BLaER1 treated with 17β-estradiol and CSF1 and Interleukin-3, amounts not matched to agents 10 nM and 100 nM (cell line): ENCODE data around the gene USP22.
"Not testable (repeated sequence)": the region's sequence is repeated elsewhere in the genome, so short reads cannot be mapped to it uniquely, and the experiment has no call there.

Source experiments
- H3K27ac ChIP-seq, 11 experiments: shearing (Covaris generic); formaldehyde crosslinking; 2 replicates each; pipeline ENCODE4 v1.8.1; 2022
- H3K27me3 ChIP-seq, 11 experiments: shearing (Covaris generic); formaldehyde crosslinking; 2 replicates each; pipeline ENCODE4 v1.8.1; 2022
- H3K36me3 ChIP-seq, 11 experiments: shearing (Covaris generic); formaldehyde crosslinking; 2 replicates each; pipeline ENCODE4 v1.8.1; 2022
- H3K4me1 ChIP-seq, 10 experiments: shearing (Covaris generic); formaldehyde crosslinking; 2 replicates each; pipeline ENCODE4 v1.8.1; 2022
- H3K4me2 ChIP-seq, 11 experiments: shearing (Covaris generic); formaldehyde crosslinking; 2 replicates each; pipeline ENCODE4 v1.8.1; 2022
- H3K4me3 ChIP-seq, 10 experiments: shearing (Covaris generic); formaldehyde crosslinking; 2 replicates each; pipeline ENCODE4 v1.8.1; 2022
- H3K9ac ChIP-seq, 11 experiments: shearing (Covaris generic); formaldehyde crosslinking; 2 replicates each; pipeline ENCODE4 v1.8.1; 2022
- H3K9me3 ChIP-seq, 11 experiments: shearing (Covaris generic); formaldehyde crosslinking; replicated peaks in 1 of 11; 2 replicates each; pipeline ENCODE4 v1.8.1; 2022
- H4K20me1 ChIP-seq, 11 experiments: shearing (Covaris generic); formaldehyde crosslinking; 2 replicates each; pipeline ENCODE4 v1.8.1; 2022
- Cebpa-rat ChIP-seq, 11 experiments: shearing (Covaris generic); IDR thresholded peaks; 2 replicates each; pipeline ENCODE4 v1.8.1; 2022

Gene USP22

GRCh38 chr17:21059761-21060160, 16.9 kb upstream of the USP22 start:
- no peak for TF ChIP-seq Cebpa-rat (IDR thresholded peaks at IDR 0.05)
- Histone ChIP-seq H3K9me3 (no peaks in the 10 kb centered on the region), H3K4me2 (peak overlapping the region in 2 of 11 experiments; percentile 77 to 81; a peak in 2 of 22 replicates), H3K4me1 (peaks cover 25 to 64% (median 56%) of the 10 kb centered on the region in 10 experiments), H3K27me3 (no peaks in the 10 kb centered on the region), H3K9ac (no peak overlapping the region), H3K4me3 (no peak overlapping the region), H3K27ac (peak overlapping the region in 2 of 11 experiments; percentile 75; a peak in 3 of 22 replicates), H4K20me1 (no peaks in the 10 kb centered on the region), H3K36me3 (no peaks in the 10 kb centered on the region)

- Histone ChIP-seq H3K9me3 (peaks cover 0 to 4% (median 0%) of the 10 kb centered on the region in 11 experiments; a peak in 1 of 22 replicates), H3K4me2 (peak overlapping the region in 7 of 11 experiments; percentile 6 to 40 (median 16); a peak in 5 of 22 replicates), H3K9ac (no peak overlapping the region), H3K27me3 (no peaks in the 10 kb centered on the region), H3K36me3 (no peaks in the 10 kb centered on the region), H3K27ac (no peak overlapping the region; a peak in 1 of 22 replicates), H3K4me3 (no peak overlapping the region), H3K4me1 (peaks cover 19 to 49% (median 41%) of the 10 kb centered on the region in 10 experiments), H4K20me1 (no peaks in the 10 kb centered on the region)
- TF ChIP-seq Cebpa-rat (IDR thresholded peaks at IDR 0.05), result peak in 5 of 11 experiments; percentile 23 to 63 (median 47); a peak in 4 of 22 replicates
Measured at GRCh38 chr17:21058098-21058893, 15.5 kb upstream of the USP22 start.

- not testable (repeated sequence) for H3K36me3 ChIP-seq, H3K27me3 ChIP-seq, H3K27ac ChIP-seq, H3K4me2 ChIP-seq, H4K20me1 ChIP-seq, H3K9me3 ChIP-seq, H3K9ac ChIP-seq, H3K4me3 ChIP-seq
- H3K4me1 ChIP-seq, result peaks cover 11 to 22% (median 18%) of the 10 kb centered on the region in 10 experiments
Measured at GRCh38 chr17:21053056-21053455, 10.2 kb upstream of the USP22 start.

- no peak for TF ChIP-seq Cebpa-rat (IDR thresholded peaks at IDR 0.05)
- no peaks in the 10 kb centered on the region for H3K36me3 ChIP-seq
- no peak overlapping the region for H3K9ac ChIP-seq
- H4K20me1 ChIP-seq, result no peaks in the 10 kb centered on the region
- H3K9me3 ChIP-seq, result peaks cover 0 to 4% (median 0%) of the 10 kb centered on the region in 11 experiments; a peak in 1 of 22 replicates
- H3K27ac ChIP-seq, result no peak overlapping the region
- H3K4me2 ChIP-seq, result no peak overlapping the region
- no peaks in the 10 kb centered on the region for H3K27me3 ChIP-seq
- peaks cover 15 to 23% (median 19%) of the 10 kb centered on the region in 10 experiments for H3K4me1 ChIP-seq
- no peak overlapping the region for H3K4me3 ChIP-seq
Measured at GRCh38 chr17:21049457-21049856, 6.6 kb upstream of the USP22 start.

- Histone ChIP-seq H4K20me1 (peaks cover 8 to 9% (median 9%) of the 10 kb centered on the region in 11 experiments), H3K27me3 (no peaks in the 10 kb centered on the region), H3K4me1 (peaks cover 11 to 19% (median 16%) of the 10 kb centered on the region in 10 experiments), H3K9me3 (no peaks in the 10 kb centered on the region), H3K9ac (no peak overlapping the region), H3K36me3 (no peaks in the 10 kb centered on the region), H3K27ac (no peak overlapping the region), H3K4me3 (no peak overlapping the region), H3K4me2 (no peak overlapping the region)
- TF ChIP-seq Cebpa-rat (IDR thresholded peaks at IDR 0.05), result no peak
Measured at GRCh38 chr17:21046216-21046615, 3.4 kb upstream of the USP22 start.

GRCh38 chr17:21044971-21045370, 2.2 kb upstream of the USP22 start:
- no peak overlapping the region for H3K9ac ChIP-seq
- TF ChIP-seq Cebpa-rat (IDR thresholded peaks at IDR 0.05), result no peak
- no peak overlapping the region for H3K4me2 ChIP-seq
- H3K4me1 ChIP-seq, result peaks cover 12 to 20% (median 18%) of the 10 kb centered on the region in 10 experiments
- H4K20me1 ChIP-seq, result peaks cover 21 to 22% (median 21%) of the 10 kb centered on the region in 11 experiments
- H3K27ac ChIP-seq, result no peak overlapping the region
- H3K27me3 ChIP-seq, result no peaks in the 10 kb centered on the region
- H3K36me3 ChIP-seq, result peaks cover 0 to 3% (median under 1%) of the 10 kb centered on the region in 11 experiments; a peak in 7 of 22 replicates
- H3K9me3 ChIP-seq, result no peaks in the 10 kb centered on the region
- no peak overlapping the region for H3K4me3 ChIP-seq

- peak overlapping the region; percentile 76 to 98 (median 91) for H3K27ac ChIP-seq
- peak overlapping the region; percentile 82 to 96 (median 90) for H3K9ac ChIP-seq
- H3K9me3 ChIP-seq, result no peaks in the 10 kb centered on the region
- peaks cover 35 to 36% (median 36%) of the 10 kb centered on the region in 11 experiments for H4K20me1 ChIP-seq
- TF ChIP-seq Cebpa-rat (IDR thresholded peaks at IDR 0.05), result no peak
- H3K36me3 ChIP-seq, result peaks cover 0 to 17% (median 14%) of the 10 kb centered on the region in 11 experiments; a peak in 16 of 22 replicates
- no peaks in the 10 kb centered on the region for H3K27me3 ChIP-seq
- H3K4me2 ChIP-seq, result peak overlapping the region; percentile 75 to 87 (median 83)
- H3K4me3 ChIP-seq, result peak overlapping the region; percentile 52 to 78 (median 61)
- H3K4me1 ChIP-seq, result peaks cover 26 to 34% (median 33%) of the 10 kb centered on the region in 10 experiments
Measured at GRCh38 chr17:21043296-21044232, 753 bp upstream of the USP22 start.

- TF ChIP-seq Cebpa-rat (IDR thresholded peaks at IDR 0.05), result no peak
- Histone ChIP-seq H4K20me1 (peaks cover 52 to 53% (median 52%) of the 10 kb centered on the region in 11 experiments), H3K4me1 (peaks cover 41 to 51% (median 49%) of the 10 kb centered on the region in 10 experiments), H3K9me3 (no peaks in the 10 kb centered on the region), H3K27me3 (no peaks in the 10 kb centered on the region), H3K4me3 (peak overlapping the region; percentile 78 to 100 (median 99)), H3K4me2 (peak overlapping the region; percentile 75 to 97 (median 91)), H3K27ac (peak overlapping the region; percentile 97 to 100 (median 100)), H3K9ac (peak overlapping the region; percentile 97 to 100 (median 100)), H3K36me3 (peaks cover 5 to 34% (median 30%) of the 10 kb centered on the region in 11 experiments; a peak in 20 of 22 replicates)
Measured at GRCh38 chr17:21041741-21042457, 912 bp downstream of the USP22 start.
